HEK293 (cell line): Measurements from ENCODE around the gene ELAVL3.

Experiments
- CTCF ChIA-PET: fragments of 350-600 bp; formaldehyde crosslinking; extraction: SDS; loops from one replicate; lab custom pipeline; 2021; ENCODE audit warnings: antibody characterized with exemption; lab: Yijun Ruan, JAX
- POLR2A ChIA-PET: fragments of 300-600 bp; formaldehyde crosslinking; extraction: SDS; loops from one replicate; lab custom pipeline; 2020; ENCODE audit warnings: antibody characterized with exemption, inconsistent platforms; lab: Yijun Ruan, JAX
- H3K27ac ChIP-seq: fragments of 200-500 bp; sonication (Bioruptor generic); 2 replicates; pipeline ENCODE4 v1.5.1; 2014; ENCODE audit warnings: low read depth, low read length, control low read depth, inconsistent platforms; ENCODE audit errors: extremely low read depth
- H3K36me3 ChIP-seq, 2 experiments: fragments of 200-500 bp in 1 of 2; sonication (Bioruptor generic) in 1 of 2; 1 replicate in 1 of 2; 2 replicates in 1 of 2; pipeline ENCODE4 v1.5.1; 2014 to 2017; ENCODE audit warnings: inconsistent platforms in 2 of 2, low read length in 2 of 2; ENCODE audit not compliant: control insufficient read depth in 2 of 2, insufficient read depth in 1 of 2
- H3K4me1 ChIP-seq: fragments of 200-500 bp; sonication (Bioruptor generic); 2 replicates; pipeline ENCODE4 v1.5.1; 2014; ENCODE audit warnings: mild to moderate bottlenecking, low read length, inconsistent platforms; ENCODE audit not compliant: control insufficient read depth, insufficient read depth
- H3K4me3 ChIP-seq: 2 replicates; pipeline ENCODE4 v1.5.1; 2011; ENCODE audit warnings: low read depth, mild to moderate bottlenecking, control low read depth, low read length, moderate library complexity
- H3K9me3 ChIP-seq: fragments of 200-500 bp; sonication (Bioruptor generic); 2 replicates; pipeline ENCODE4 v1.5.1; 2014; ENCODE audit warnings: low read depth, low read length, inconsistent platforms; ENCODE audit not compliant: control insufficient read depth, insufficient read depth
- KLF1 ChIP-seq: fragments of 450-650 bp; formaldehyde crosslinking; IDR thresholded peaks from 2 replicates; pipeline ENCODE4 v1.5.1; 2016; ENCODE audit warnings: missing biosample characterization, missing genetic modification characterization
- KLF8 ChIP-seq: fragments of 450-650 bp; formaldehyde crosslinking; IDR thresholded peaks from 2 replicates; pipeline ENCODE4 v1.5.1; 2016; ENCODE audit warnings: missing biosample characterization, missing genetic modification characterization
- KLF9 ChIP-seq: fragments of 450-650 bp; formaldehyde crosslinking; IDR thresholded peaks from 2 replicates; pipeline ENCODE4 v1.5.1; 2016; ENCODE audit warnings: missing biosample characterization, missing genetic modification characterization, low read depth
- OVOL3 ChIP-seq: fragments of 450-650 bp; formaldehyde crosslinking; IDR thresholded peaks from 2 replicates; pipeline ENCODE4 v1.5.1; 2016; ENCODE audit warnings: missing biosample characterization, missing genetic modification characterization
- ZEB2 ChIP-seq: fragments of 450-650 bp; formaldehyde crosslinking; IDR thresholded peaks from 2 replicates; pipeline ENCODE4 v1.5.1; 2016; ENCODE audit warnings: missing biosample characterization, missing genetic modification characterization
- ZFP3 ChIP-seq: fragments of 450-650 bp; formaldehyde crosslinking; IDR thresholded peaks from 2 replicates; pipeline ENCODE4 v1.5.1; 2016; ENCODE audit warnings: low read depth, missing biosample characterization, missing genetic modification characterization
- ZNF114 ChIP-seq: fragments of 450-650 bp; formaldehyde crosslinking; IDR thresholded peaks from 2 replicates; pipeline ENCODE4 v1.5.0; 2017; ENCODE audit warnings: missing biosample characterization, missing genetic modification characterization
- ZNF146 ChIP-seq: fragments of 450-650 bp; formaldehyde crosslinking; IDR thresholded peaks from 2 replicates; pipeline ENCODE4 v1.5.1; 2016; ENCODE audit warnings: missing biosample characterization, missing genetic modification characterization
- ZNF248 ChIP-seq: fragments of 450-650 bp; formaldehyde crosslinking; IDR thresholded peaks from 2 replicates; pipeline ENCODE4 v1.5.1; 2017; ENCODE audit warnings: missing biosample characterization, missing genetic modification characterization
- ZNF311 ChIP-seq: fragments of 450-650 bp; formaldehyde crosslinking; IDR thresholded peaks from 2 replicates; pipeline ENCODE4 v1.5.1; 2017; ENCODE audit warnings: missing biosample characterization, missing genetic modification characterization, borderline replicate concordance
- ZNF354C ChIP-seq: fragments of 450-650 bp; formaldehyde crosslinking; IDR thresholded peaks from 2 replicates; pipeline ENCODE4 v1.5.1; 2016; ENCODE audit warnings: missing biosample characterization, missing genetic modification characterization, low read depth, borderline replicate concordance
- ZNF473 ChIP-seq: fragments of 450-650 bp; formaldehyde crosslinking; IDR thresholded peaks from 2 replicates; pipeline ENCODE4 v1.5.1; 2017; ENCODE audit warnings: missing biosample characterization, missing genetic modification characterization
- ZNF510 ChIP-seq: fragments of 450-650 bp; formaldehyde crosslinking; IDR thresholded peaks from 2 replicates; pipeline ENCODE4 v1.5.1; 2018; ENCODE audit warnings: mild to moderate bottlenecking, missing genetic modification characterization, missing biosample characterization; ENCODE audit not compliant: insufficient replicate concordance
- ZNF530 ChIP-seq: fragments of 450-650 bp; formaldehyde crosslinking; IDR thresholded peaks from 2 replicates; pipeline ENCODE4 v1.5.1; 2016; ENCODE audit warnings: low read depth, missing biosample characterization, missing genetic modification characterization
- ZNF544 ChIP-seq: fragments of 450-650 bp; formaldehyde crosslinking; IDR thresholded peaks from 2 replicates; pipeline ENCODE4 v1.5.0; 2017; ENCODE audit warnings: missing biosample characterization, missing genetic modification characterization
- ZNF561 ChIP-seq: fragments of 450-650 bp; IDR thresholded peaks from 2 replicates; pipeline ENCODE4 v1.5.1; 2018; ENCODE audit warnings: missing biosample characterization, missing genetic modification characterization, borderline replicate concordance
- ZNF701 ChIP-seq: fragments of 450-650 bp; formaldehyde crosslinking; IDR thresholded peaks from 2 replicates; pipeline ENCODE4 v1.5.1; 2016; ENCODE audit warnings: missing biosample characterization, missing genetic modification characterization
- ZNF747 ChIP-seq: fragments of 450-650 bp; formaldehyde crosslinking; IDR thresholded peaks from 2 replicates; pipeline ENCODE4 v1.5.1; 2016; ENCODE audit warnings: missing biosample characterization, missing genetic modification characterization
- ZNF768 ChIP-seq: fragments of 450-650 bp; formaldehyde crosslinking; IDR thresholded peaks from 2 replicates; pipeline ENCODE4 v1.5.1; 2018; ENCODE audit warnings: missing biosample characterization, mild to moderate bottlenecking, missing genetic modification characterization

ELAVL3 gene

DNA sequence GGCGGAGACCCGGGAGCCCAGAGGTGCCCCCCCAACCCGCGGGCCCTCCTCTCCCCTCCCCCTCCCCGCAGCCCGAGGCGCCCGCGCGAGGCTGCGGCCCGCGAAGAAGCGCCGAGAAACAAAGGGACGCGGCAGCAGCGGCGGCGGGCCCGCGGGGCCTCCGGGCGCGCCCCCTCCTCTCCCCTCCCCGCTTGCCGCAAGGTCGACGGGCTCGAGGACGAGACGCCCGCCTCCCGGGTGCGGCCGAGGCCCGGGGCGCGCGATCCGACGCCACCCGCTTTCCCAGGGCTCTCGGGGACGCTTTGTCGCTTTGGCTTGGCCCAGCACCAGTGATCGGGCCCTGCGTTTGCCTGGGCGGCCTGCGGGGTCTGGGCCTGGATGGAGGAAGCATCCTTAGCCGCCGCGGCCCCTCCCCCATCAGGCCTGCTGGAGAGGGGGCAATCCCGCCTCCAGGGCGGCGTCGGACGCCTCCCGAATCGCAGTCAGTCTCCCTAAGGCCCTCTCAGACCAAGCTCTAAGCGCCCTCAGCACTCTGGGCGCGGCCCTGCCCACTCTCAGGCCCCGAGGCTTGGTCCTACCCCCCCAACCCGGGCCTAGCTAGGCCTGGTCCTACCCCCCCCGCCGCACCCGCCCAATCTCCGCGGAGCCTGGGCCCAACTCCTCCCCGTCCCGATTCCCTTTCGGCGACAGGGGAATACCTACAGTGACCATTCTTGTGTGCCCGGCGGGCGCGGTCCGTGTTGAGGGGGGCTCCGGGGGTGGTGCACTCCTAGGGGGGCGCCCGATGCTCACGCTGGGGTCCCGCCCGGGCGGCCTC lies 740 bp downstream of the ELAVL3 start:
- TF ChIP-seq ZNF146 (tag by site-specific recombination) (no peak), KLF8 (tag by site-specific recombination) (peak; percentile 57)
- ChIA-PET POLR2A (no interaction called here), CTCF (interaction anchor here (0.6 to 3.4 kb wide), 3 partner anchors 97 to 103 kb away, joined by 3 to 42 read pairs (median 5); partner anchors contain the start of gene EPOR)
- H3K36me3 ChIP-seq: peaks cover 0 to 3% of the 10 kb centered on the region in 2 experiments; a peak in 2 of 3 replicates
- H3K9me3 ChIP-seq: no peaks in the 10 kb centered on the region
- H3K4me3 ChIP-seq: no peak overlapping the region
- H3K27ac ChIP-seq: no peak overlapping the region
- H3K4me1 ChIP-seq: no peaks in the 10 kb centered on the region

DNA sequence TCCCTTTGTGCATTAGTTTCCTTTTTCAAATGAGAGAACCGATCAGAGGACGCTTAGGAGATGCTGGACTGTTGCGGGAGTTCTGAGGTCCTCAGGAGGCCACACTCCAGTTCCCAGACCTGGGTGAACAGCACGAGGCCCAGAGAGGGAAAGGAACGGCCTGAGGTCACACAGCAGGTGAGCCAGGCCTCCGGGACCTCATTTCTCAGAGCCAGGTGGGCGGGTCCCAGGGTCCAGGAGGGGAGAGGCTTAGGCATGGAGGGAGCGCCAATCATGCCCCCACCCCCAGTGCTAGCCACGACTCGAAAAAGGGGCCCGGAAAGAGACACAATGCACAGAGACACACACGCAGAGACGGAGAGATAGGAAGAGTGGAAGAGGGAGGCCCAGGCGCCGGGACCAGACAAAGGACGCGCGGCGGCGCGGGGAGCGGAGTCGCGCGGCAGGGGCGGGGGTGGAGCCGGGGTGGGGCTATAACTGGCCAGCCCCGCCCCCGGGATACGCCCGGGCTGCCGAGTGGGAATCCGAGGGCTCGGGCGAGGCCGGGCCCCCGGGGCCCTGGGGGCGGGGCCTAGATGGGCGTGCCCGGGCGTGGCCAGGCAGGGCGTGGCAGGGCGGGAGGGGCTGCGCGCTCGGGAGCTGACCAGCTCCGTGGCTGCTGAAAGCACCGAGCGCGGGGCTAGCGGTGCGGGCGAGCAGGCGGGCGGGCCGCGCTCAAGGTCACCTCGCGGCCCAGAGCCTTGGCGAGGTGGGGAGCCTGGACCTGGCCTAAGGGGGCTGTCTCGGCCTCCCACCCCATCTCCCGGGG lies 1.6 kb downstream of the ELAVL3 start:
- TF ChIP-seq KLF8 (tag by site-specific recombination) (peak; percentile 73; the same call in 1 of the 2 replicates), ZNF354C (no peak), OVOL3 (tag by site-specific recombination) (no peak), ZNF544 (tag by site-specific recombination) (no peak), ZNF768 (tag by site-specific recombination) (peak; percentile 63), ZNF473 (tag by site-specific recombination) (no peak), KLF9 (tag by site-specific recombination) (peak; percentile 15; the same call in 1 of the 2 replicates), ZNF701 (tag by site-specific recombination) (no peak), ZNF530 (no peak), ZNF747 (tag by site-specific recombination) (no peak), ZNF248 (tag by site-specific recombination) (no peak), ZNF510 (tag by site-specific recombination) (no peak)
- no peak overlapping the region for H3K4me3 ChIP-seq
- H3K9me3 ChIP-seq: no peaks in the 10 kb centered on the region
- no peaks in the 10 kb centered on the region for H3K4me1 ChIP-seq
- H3K27ac ChIP-seq: no peak overlapping the region
- ChIA-PET POLR2A (no interaction called here), CTCF (interaction anchor here (1.3 kb wide), 1 partner anchor 98 kb away, joined by 5 read pairs; no protein-coding TSS in a partner anchor)
- peaks cover 0 to 3% of the 10 kb centered on the region in 2 experiments; a peak in 2 of 3 replicates for H3K36me3 ChIP-seq

DNA sequence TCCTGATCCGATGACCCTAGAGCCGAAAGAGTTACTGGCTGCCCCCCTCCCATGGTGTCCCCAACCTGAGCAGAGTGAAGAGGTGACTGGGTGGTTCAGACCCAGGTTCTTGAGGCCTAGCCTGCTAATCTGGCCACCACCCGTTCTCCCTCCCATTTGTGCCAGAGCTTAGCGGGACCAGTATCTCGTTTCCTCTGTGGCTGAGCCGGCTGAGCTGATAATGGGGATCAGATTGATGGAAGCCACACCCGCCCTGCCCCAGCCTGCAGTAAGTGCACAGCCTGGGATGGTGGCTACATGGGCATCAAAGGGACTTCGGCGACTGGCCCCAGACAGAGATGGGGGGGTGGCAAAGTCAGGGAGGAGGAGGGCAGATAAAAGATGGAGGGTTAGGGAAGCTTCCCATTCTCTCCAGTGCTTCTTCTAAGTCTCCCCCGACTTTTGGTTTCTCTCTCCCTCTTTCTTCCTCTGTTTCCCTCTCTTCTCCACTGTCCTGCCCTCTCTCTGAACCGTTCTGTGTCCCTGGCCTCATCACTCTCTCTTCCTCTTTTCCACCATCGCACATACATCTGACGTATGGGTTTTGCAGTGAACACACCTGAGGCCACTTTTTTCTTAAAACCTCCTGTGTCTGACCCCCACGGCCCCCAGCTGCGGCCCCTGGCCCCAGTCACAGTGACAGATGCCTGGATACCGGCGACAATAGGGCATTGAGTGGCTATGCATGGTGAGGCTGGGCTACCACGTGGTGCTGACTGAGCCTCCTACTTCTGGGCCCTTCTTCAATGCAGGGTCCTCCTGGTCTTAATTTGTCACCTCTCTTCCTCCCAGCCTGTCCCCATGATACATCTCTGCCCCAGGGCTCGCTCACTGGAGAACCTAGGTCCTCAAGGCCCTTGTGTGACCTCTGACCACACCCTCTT lies 2.4 kb downstream of the ELAVL3 start:
- no peak for TF ChIP-seq ZNF561 (tag by site-specific recombination)
- peak; percentile 61 for TF ChIP-seq KLF1 (tag by site-specific recombination)
- no peak for TF ChIP-seq ZNF311 (tag by site-specific recombination)
- TF ChIP-seq ZFP3: no peak
- TF ChIP-seq ZEB2 (tag by site-specific recombination): no peak
- TF ChIP-seq ZNF114 (tag by site-specific recombination): no peak
- TF ChIP-seq, all 188 proteins: peak for 1
- Histone ChIP-seq H3K4me1 (no peaks in the 10 kb centered on the region), H3K27ac (no peak overlapping the region), H3K4me3 (no peak overlapping the region), H3K36me3 (no peaks in the 10 kb centered on the region), H3K9me3 (no peaks in the 10 kb centered on the region)
- ChIA-PET POLR2A (no interaction called here), CTCF (interaction anchor here (0.8 kb wide), 1 partner anchor 9 kb away, joined by 4 read pairs; no protein-coding TSS in a partner anchor)
